ENCODE data around the gene PROX2.

DNA sequence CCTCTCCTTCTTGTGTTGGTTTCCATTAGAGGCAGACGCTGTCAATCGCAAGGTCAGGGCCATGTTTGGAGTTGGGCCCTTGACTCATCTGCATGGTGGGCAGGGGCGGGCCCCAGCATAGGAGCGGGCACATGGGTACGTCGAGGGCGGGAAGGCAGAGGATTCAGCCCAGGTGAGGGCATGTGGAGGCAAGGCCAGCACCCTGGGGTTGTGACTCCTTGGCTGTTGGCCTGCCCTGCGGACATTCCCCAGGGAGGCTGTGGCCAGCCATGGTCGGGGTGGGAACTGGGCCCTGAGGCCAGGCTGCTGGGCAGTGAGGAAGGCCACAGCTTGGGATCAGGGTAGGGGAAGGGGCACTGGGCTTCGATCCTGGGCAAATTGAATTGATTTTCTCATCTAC is 36.9 kb upstream of the PROX2 start:
- TF ChIP-seq, protein P1, sequence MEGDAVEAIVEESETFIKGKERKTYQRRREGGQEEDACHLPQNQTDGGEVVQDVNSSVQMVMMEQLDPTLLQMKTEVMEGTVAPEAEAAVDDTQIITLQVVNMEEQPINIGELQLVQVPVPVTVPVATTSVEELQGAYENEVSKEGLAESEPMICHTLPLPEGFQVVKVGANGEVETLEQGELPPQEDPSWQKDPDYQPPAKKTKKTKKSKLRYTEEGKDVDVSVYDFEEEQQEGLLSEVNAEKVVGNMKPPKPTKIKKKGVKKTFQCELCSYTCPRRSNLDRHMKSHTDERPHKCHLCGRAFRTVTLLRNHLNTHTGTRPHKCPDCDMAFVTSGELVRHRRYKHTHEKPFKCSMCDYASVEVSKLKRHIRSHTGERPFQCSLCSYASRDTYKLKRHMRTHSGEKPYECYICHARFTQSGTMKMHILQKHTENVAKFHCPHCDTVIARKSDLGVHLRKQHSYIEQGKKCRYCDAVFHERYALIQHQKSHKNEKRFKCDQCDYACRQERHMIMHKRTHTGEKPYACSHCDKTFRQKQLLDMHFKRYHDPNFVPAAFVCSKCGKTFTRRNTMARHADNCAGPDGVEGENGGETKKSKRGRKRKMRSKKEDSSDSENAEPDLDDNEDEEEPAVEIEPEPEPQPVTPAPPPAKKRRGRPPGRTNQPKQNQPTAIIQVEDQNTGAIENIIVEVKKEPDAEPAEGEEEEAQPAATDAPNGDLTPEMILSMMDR (IDR thresholded peaks at IDR 0.05; ENCODE audit: low read depth, low read length): no peak
- no peak for TF ChIP-seq EZH2phosphoT487 (IDR thresholded peaks at IDR 0.05; ENCODE audit: low read depth)
